ENCODE results near the gene PADI1. TPM values are rescaled to one million over a fixed set of nuclear protein-coding genes. Genes with fewer than 3 reads are reported as not detected.

Gene PADI1
- total RNA-seq, 1 donor from 2014 or later: not detected

- no peaks in the 10 kb centered on the region for H3K27me3 ChIP-seq
- intact Hi-C loops (cut with DNase I): no loop called here
- H3K4me1 ChIP-seq: no peaks in the 10 kb centered on the region
Observed at GRCh38 chr1:17212487-17213121, 7.7 kb downstream of the PADI1 start.

GRCh38 chr1:17213148-17213781 is 8.3 kb downstream of the PADI1 start:
- no peak for DNase-seq (ENCODE audit: low spot score in 2 of 2)
- Histone ChIP-seq H3K36me3 (no peaks in the 10 kb centered on the region), H3K27ac (no peak overlapping the region), H3K4me3 (no peak overlapping the region), H3K4me1 (no peaks in the 10 kb centered on the region), H3K27me3 (no peaks in the 10 kb centered on the region), H3K9me3 (no peaks in the 10 kb centered on the region)
- intact Hi-C loops (cut with DNase I): no loop called here
- TF ChIP-seq CTCF (IDR thresholded peaks at IDR 0.05): no peak

More at GRCh38 chr1:17212487-17213121, 7.7 kb downstream of the PADI1 start:
- Histone ChIP-seq H3K9me3 (no peaks in the 10 kb centered on the region), H3K36me3 (no peaks in the 10 kb centered on the region), H3K4me3 (no peak overlapping the region), H3K27ac (no peak overlapping the region)
- no peak for TF ChIP-seq CTCF (IDR thresholded peaks at IDR 0.05)
- DNase-seq (ENCODE audit: low spot score in 2 of 2): no peak

- no peak overlapping the region for H3K4me3 ChIP-seq
- H3K9me3 ChIP-seq: no peaks in the 10 kb centered on the region
- no peaks in the 10 kb centered on the region for H3K4me1 ChIP-seq
- no peaks in the 10 kb centered on the region for H3K36me3 ChIP-seq
- TF ChIP-seq CTCF (IDR thresholded peaks at IDR 0.05): no peak
- no peak overlapping the region for H3K27ac ChIP-seq
- DNase-seq (ENCODE audit: low spot score in 2 of 2): no peak
- intact Hi-C loops (cut with DNase I): no loop called here
- H3K27me3 ChIP-seq: no peaks in the 10 kb centered on the region
Observed at GRCh38 chr1:17213782-17214148, 8.8 kb downstream of the PADI1 start.

GRCh38 chr1:17214876-17215544 is 10.1 kb downstream of the PADI1 start:
- Histone ChIP-seq H3K36me3 (no peaks in the 10 kb centered on the region), H3K27ac (no peak overlapping the region), H3K4me3 (no peak overlapping the region), H3K27me3 (no peaks in the 10 kb centered on the region), H3K4me1 (no peaks in the 10 kb centered on the region), H3K9me3 (no peaks in the 10 kb centered on the region)
- intact Hi-C loops (cut with DNase I): no loop called here
- TF ChIP-seq CTCF (IDR thresholded peaks at IDR 0.05): no peak
- no peak for DNase-seq (ENCODE audit: low spot score in 2 of 2)

GRCh38 chr1:17215545-17215890 is 10.6 kb downstream of the PADI1 start:
- no peaks in the 10 kb centered on the region for H3K36me3 ChIP-seq
- no peak overlapping the region for H3K4me3 ChIP-seq
- no peak for TF ChIP-seq CTCF (IDR thresholded peaks at IDR 0.05)
- no peaks in the 10 kb centered on the region for H3K9me3 ChIP-seq
- no peak overlapping the region for H3K27ac ChIP-seq
- DNase-seq (ENCODE audit: low spot score in 2 of 2): no peak
- H3K4me1 ChIP-seq: no peaks in the 10 kb centered on the region
- no peaks in the 10 kb centered on the region for H3K27me3 ChIP-seq
- intact Hi-C loops (cut with DNase I): no loop called here
